Natural killer cell (primary cell): ENCODE data around the gene MLC1. TPM values are rescaled to one million over a fixed set of nuclear protein-coding genes. Genes with fewer than 3 reads are reported as not detected.

Experiments
- ATAC-seq, 3 donors: fragments of 150-1000 bp in 2 of 3; fragments of 200-7000 bp in 1 of 3; cut with Tn5 transposase; 1 replicate in 1 of 3; 2 replicates in 2 of 3; pipeline ENCODE4 v1.10.0; 2021; ENCODE audit warnings: mild to moderate bottlenecking in 2 of 3, moderate library complexity in 2 of 3
- DNase-seq, 2 donors: peaks; one replicate each; pipeline versions ENCODE4 v3.0.0 to v3.0.0-alpha.2; 2013 to 2021; ENCODE audit warnings: mixed read lengths in 1 of 2
- H3K27ac ChIP-seq: one replicate; pipeline ENCODE4 v1.5.1; 2013; ENCODE audit warnings: mild to moderate bottlenecking, low read length
- H3K27me3 ChIP-seq: one replicate; pipeline ENCODE4 v1.6.1; 2013; ENCODE audit warnings: low read length; ENCODE audit not compliant: control insufficient read depth, insufficient read depth
- H3K36me3 ChIP-seq: one replicate; pipeline ENCODE4 v1.6.1; 2013; ENCODE audit warnings: low read length; ENCODE audit not compliant: control insufficient read depth, insufficient read depth
- H3K4me1 ChIP-seq: one replicate; pipeline ENCODE4 v1.6.1; 2013; ENCODE audit warnings: low read length; ENCODE audit not compliant: control insufficient read depth, insufficient read depth
- H3K4me3 ChIP-seq: one replicate; pipeline ENCODE4 v1.5.1; 2013; ENCODE audit warnings: low read length
- H3K9me3 ChIP-seq: one replicate; pipeline ENCODE4 v1.6.1; 2013; ENCODE audit warnings: low read length; ENCODE audit not compliant: control insufficient read depth, insufficient read depth
- H3K27ac Mint-ChIP-seq, 2 donors: one replicate each; pipeline ENCODE4 v1.8.0; 2022; ENCODE audit warnings: mild to moderate bottlenecking in 2 of 2, mixed read lengths in 2 of 2, moderate library complexity in 1 of 2
- H3K27me3 Mint-ChIP-seq, 2 donors: one replicate each; pipeline ENCODE4 v1.8.0; 2022; ENCODE audit warnings: low read depth in 2 of 2, mixed read lengths in 2 of 2
- H3K36me3 Mint-ChIP-seq: one replicate; pipeline ENCODE4 v1.8.0; 2022; ENCODE audit warnings: mixed read lengths
- H3K4me1 Mint-ChIP-seq, 2 donors: one replicate each; pipeline ENCODE4 v1.8.0; 2022; ENCODE audit warnings: mixed read lengths in 2 of 2
- H3K4me3 Mint-ChIP-seq: one replicate; pipeline ENCODE4 v1.8.0; 2022; ENCODE audit warnings: mild to moderate bottlenecking, moderate library complexity, mixed read lengths
- H3K9me3 Mint-ChIP-seq, 2 donors: one replicate each; pipeline ENCODE4 v1.8.0; 2022; ENCODE audit warnings: mixed read lengths in 2 of 2
- WGBS: methylation state at CpG from one replicate; pipeline ENCODE4 v1.1.7; 2013; ENCODE audit warnings: missing lambda C conversion rate; ENCODE audit not compliant: insufficient coverage; 5-methylcytosine and 5-hydroxymethylcytosine counted together
- intact Hi-C: fragments of 100-400 bp; cut with micrococcal nuclease; formaldehyde crosslinking; loops from one replicate; pipeline ENCODE4 v1.14.2; 2022
- total RNA-seq, 4 donors: library from RNA; stranded (reverse); fragments of 120-200 nt in 1 of 4; gene quantifications; one replicate each; pipeline versions ENCODE4 v1.2.3 to v1.2.4, GENCODE V29; 2013 to 2022
- TF ChIP-seq, protein P1 (sequence below): fragments of 200-600 bp; IDR thresholded peaks from one replicate; pipeline ENCODE4 v1.8.0; 2022; ENCODE audit warnings: antibody characterized with exemption

The MLC1 gene
- total RNA-seq, 3 donors from 2014 or later (not counting 1 experiment from before 2014, with no cell fraction given) = 67.7 to 96.1 (median 73.7) TPM

DNA sequence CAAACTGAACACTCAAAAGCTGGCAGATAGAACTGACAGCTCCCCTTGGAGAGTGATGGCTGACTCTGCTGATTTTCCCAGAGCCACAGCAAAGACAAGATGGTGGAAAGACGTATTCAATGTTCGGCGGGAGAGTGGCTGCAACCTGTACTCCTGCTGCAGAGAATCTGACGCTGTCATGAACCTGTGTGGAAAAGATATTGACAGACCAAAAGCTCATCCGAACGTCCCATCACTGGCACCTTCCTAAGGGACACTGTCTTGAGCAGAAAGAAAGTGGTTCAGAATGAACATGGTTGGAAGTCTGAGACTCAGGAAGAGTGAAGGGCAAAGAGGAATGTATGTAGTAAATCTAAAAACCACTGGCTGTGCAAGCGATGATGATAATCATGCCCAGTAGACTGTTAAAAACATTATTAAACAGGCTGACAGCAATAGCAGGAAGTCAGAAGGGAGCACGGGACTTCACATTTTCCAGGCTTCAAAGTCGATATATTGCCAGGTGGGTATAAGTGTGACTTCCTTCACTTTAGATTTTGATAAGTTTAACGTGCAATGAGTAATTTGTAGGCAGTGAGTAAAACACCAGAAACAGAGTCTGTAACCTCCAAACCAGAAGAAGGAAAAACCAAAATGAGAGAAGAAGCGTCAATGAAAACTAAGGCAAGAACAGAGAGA, 66.5 kb downstream of the MLC1 start:
- peaks cover 0 to 9% of the 10 kb centered on the region in 2 donors for H3K27me3 Mint-ChIP-seq
- no peaks in the 10 kb centered on the region for H3K36me3 Mint-ChIP-seq
- H3K9me3 Mint-ChIP-seq = no peaks in the 10 kb centered on the region
- H3K9me3 ChIP-seq = no peaks in the 10 kb centered on the region
- WGBS = 38% methylated on average over 11 of the region's 11 CpGs
- H3K4me3 ChIP-seq = no peak overlapping the region
- DNase-seq = peak in 1 of 2 donors; percentile 75
- peaks cover 47% of the 10 kb centered on the region for H3K4me1 ChIP-seq
- H3K27ac Mint-ChIP-seq = peak overlapping the region in 1 of 2 donors; percentile 6
- H3K27me3 ChIP-seq = peaks cover 4% of the 10 kb centered on the region
- TF ChIP-seq, protein P1, sequence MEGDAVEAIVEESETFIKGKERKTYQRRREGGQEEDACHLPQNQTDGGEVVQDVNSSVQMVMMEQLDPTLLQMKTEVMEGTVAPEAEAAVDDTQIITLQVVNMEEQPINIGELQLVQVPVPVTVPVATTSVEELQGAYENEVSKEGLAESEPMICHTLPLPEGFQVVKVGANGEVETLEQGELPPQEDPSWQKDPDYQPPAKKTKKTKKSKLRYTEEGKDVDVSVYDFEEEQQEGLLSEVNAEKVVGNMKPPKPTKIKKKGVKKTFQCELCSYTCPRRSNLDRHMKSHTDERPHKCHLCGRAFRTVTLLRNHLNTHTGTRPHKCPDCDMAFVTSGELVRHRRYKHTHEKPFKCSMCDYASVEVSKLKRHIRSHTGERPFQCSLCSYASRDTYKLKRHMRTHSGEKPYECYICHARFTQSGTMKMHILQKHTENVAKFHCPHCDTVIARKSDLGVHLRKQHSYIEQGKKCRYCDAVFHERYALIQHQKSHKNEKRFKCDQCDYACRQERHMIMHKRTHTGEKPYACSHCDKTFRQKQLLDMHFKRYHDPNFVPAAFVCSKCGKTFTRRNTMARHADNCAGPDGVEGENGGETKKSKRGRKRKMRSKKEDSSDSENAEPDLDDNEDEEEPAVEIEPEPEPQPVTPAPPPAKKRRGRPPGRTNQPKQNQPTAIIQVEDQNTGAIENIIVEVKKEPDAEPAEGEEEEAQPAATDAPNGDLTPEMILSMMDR = no peak
- H3K4me1 Mint-ChIP-seq = peaks cover 13 to 24% of the 10 kb centered on the region in 2 donors
- no peaks in the 10 kb centered on the region for H3K36me3 ChIP-seq
- H3K27ac ChIP-seq = no peak overlapping the region
- H3K4me3 Mint-ChIP-seq = no peak overlapping the region
- intact Hi-C loops = no loop called here
- ATAC-seq = peak; percentile 54 to 68 (median 68)

DNA sequence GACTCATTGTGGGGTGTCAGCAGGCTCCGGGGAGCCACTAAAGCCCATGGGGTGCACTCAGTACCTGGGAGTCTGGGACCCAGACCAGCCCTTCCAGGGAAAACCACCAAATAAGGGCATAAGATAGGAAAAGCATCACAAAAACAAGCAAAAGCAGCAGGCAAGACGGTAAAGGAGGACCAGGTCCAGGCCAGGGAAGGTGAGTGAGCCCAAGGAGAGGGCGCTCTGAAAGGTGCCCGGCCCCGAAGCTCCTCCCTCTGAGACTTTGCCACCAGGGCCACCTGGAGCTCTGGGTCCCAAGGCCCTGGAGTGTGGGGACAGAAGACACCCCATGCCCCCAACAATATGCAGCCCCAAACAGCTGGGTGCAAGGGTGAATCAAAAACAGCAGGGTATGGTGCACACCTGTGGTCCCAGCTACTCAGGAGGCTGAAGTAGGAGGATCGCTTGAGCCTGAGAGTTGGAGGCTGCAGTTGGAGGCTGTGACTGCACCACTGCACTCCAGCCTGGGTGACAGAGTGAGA, 67.5 kb downstream of the MLC1 start:
- Mint-ChIP-seq H3K4me1 (peaks cover 13 to 24% of the 10 kb centered on the region in 2 donors), H3K4me3 (no peak overlapping the region), H3K36me3 (no peaks in the 10 kb centered on the region), H3K9me3 (no peaks in the 10 kb centered on the region), H3K27ac (no peak overlapping the region), H3K27me3 (peaks cover 0 to 15% of the 10 kb centered on the region in 2 donors)
- Histone ChIP-seq H3K9me3 (no peaks in the 10 kb centered on the region), H3K27me3 (peaks cover 4% of the 10 kb centered on the region), H3K4me3 (no peak overlapping the region), H3K27ac (no peak overlapping the region), H3K36me3 (no peaks in the 10 kb centered on the region), H3K4me1 (peaks cover 47% of the 10 kb centered on the region)
- no peak for DNase-seq
- WGBS = 93% methylated on average over 6 of the region's 6 CpGs
- ATAC-seq = no peak
- TF ChIP-seq, protein P1 = no peak
- intact Hi-C loops = no loop called here

DNA sequence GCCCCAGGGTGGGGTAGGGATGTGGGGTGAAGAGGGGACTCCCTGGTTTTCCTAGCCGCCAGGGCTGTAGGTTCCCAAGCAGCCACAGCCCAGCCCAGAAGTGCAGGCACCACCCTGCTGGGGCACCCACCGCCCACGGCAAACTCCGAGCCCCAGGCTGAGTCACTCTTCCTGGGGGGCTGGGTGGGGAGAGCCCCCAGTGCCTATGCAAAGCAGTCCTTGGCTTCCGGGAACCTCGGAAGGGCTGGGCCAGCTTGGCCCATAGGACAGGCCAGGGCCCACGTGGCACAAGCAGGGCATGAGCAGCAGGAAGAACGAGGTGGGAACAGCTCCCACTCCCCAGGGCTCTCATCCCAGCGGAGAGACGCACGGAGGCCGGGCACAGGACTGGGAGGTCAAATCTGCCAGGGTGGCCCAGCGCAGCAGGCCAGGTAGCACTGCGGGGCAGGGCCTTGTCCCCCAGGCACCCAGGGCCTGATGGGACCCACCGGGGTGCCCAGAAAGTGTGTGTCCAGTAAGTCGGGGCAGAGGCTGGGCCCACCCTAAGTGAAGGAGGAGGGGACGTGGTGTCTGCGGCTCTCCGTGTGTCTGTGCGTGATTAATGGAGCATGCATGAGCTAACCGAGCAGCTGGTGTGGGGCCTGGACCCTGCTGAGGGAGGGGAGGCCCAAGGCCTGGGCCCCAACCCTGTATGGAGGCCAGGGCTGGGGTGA, 68.1 kb downstream of the MLC1 start:
- no peaks in the 10 kb centered on the region for H3K36me3 ChIP-seq
- H3K4me3 Mint-ChIP-seq = no peak overlapping the region
- TF ChIP-seq, protein P1 = no peak
- 72% methylated on average over 21 of the region's 21 CpGs for WGBS
- peaks cover 0 to 18% of the 10 kb centered on the region in 2 donors for H3K27me3 Mint-ChIP-seq
- H3K27me3 ChIP-seq = peaks cover 4% of the 10 kb centered on the region
- no peaks in the 10 kb centered on the region for H3K9me3 Mint-ChIP-seq
- intact Hi-C loops = no loop called here
- no peaks in the 10 kb centered on the region for H3K9me3 ChIP-seq
- peaks cover 47% of the 10 kb centered on the region for H3K4me1 ChIP-seq
- H3K4me3 ChIP-seq = no peak overlapping the region
- ATAC-seq (no peak), DNase-seq (peak in 1 of 2 donors; percentile 64)
- H3K36me3 Mint-ChIP-seq = no peaks in the 10 kb centered on the region
- no peak overlapping the region for H3K27ac Mint-ChIP-seq
- H3K27ac ChIP-seq = no peak overlapping the region
- peaks cover 13 to 24% of the 10 kb centered on the region in 2 donors for H3K4me1 Mint-ChIP-seq
